Measurements from ENCODE around the gene SLC17A3.
A peak's percentile ranks its signal among the peaks of the same experiment; 100 is the strongest.

Gene SLC17A3

DNA sequence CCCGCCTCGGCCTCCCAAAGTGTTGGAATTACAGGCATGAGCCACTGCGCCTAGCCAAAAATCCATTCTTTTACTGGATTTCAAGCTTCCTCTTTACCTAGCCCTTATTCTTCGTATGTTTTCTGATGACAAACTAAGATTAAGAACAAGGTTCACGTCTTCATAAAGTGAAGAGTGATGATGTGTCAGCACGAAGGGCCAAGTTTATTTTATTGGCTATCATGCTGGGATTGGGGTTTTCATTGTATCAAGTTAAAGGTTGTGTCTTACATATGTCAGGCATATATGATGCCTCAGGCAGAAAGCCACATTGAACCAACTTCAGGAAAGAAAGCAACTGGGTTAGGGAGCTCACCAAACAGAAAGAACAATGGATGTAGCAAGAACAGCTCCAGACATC lies 19.7 kb upstream of the SLC17A3 start:
- no peaks in the 10 kb centered on the region for H3K9me3 ChIP-seq (replicated peaks; ENCODE audit: insufficient read depth, low read length)
- no peaks in the 10 kb centered on the region for H3K36me3 ChIP-seq (replicated peaks; ENCODE audit: insufficient read depth, low read length)
- H3K27ac ChIP-seq (ENCODE audit: low read length), result no peak overlapping the region
- no peak overlapping the region for H3K4me3 ChIP-seq (ENCODE audit: low read length)
- H3K9me2 ChIP-seq (replicated peaks; ENCODE audit: insufficient read depth, low read length), result no peaks in the 10 kb centered on the region
- H3K9ac ChIP-seq (ENCODE audit: low read length), result no peak overlapping the region
- TF ChIP-seq, protein P1, sequence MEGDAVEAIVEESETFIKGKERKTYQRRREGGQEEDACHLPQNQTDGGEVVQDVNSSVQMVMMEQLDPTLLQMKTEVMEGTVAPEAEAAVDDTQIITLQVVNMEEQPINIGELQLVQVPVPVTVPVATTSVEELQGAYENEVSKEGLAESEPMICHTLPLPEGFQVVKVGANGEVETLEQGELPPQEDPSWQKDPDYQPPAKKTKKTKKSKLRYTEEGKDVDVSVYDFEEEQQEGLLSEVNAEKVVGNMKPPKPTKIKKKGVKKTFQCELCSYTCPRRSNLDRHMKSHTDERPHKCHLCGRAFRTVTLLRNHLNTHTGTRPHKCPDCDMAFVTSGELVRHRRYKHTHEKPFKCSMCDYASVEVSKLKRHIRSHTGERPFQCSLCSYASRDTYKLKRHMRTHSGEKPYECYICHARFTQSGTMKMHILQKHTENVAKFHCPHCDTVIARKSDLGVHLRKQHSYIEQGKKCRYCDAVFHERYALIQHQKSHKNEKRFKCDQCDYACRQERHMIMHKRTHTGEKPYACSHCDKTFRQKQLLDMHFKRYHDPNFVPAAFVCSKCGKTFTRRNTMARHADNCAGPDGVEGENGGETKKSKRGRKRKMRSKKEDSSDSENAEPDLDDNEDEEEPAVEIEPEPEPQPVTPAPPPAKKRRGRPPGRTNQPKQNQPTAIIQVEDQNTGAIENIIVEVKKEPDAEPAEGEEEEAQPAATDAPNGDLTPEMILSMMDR (IDR thresholded peaks at IDR 0.05; ENCODE audit: low read length), result no peak
- TF ChIP-seq EZH2phosphoT487 (IDR thresholded peaks at IDR 0.05; ENCODE audit: low read length) (no peak), EZH2 (optimal IDR thresholded peaks at IDR 0.05; ENCODE audit: low read depth, low read length) (no peak)
- H3K4me2 ChIP-seq (ENCODE audit: low read depth, low read length), result no peak overlapping the region
- H3K27me3 ChIP-seq (replicated peaks; ENCODE audit: insufficient read depth, low read length), result no peaks in the 10 kb centered on the region
- no peak for DNase-seq
- no peaks in the 10 kb centered on the region for H3K79me2 ChIP-seq (ENCODE audit: low read length)
- H3K4me1 ChIP-seq (ENCODE audit: low read length), result no peaks in the 10 kb centered on the region
- no peak overlapping the region for H2AFZ ChIP-seq (ENCODE audit: low read length)
- H4K20me1 ChIP-seq (ENCODE audit: insufficient read depth, low read length), result no peaks in the 10 kb centered on the region
- no peaks in the 10 kb centered on the region for H3F3A ChIP-seq (ENCODE audit: insufficient read depth, low read length)

DNA sequence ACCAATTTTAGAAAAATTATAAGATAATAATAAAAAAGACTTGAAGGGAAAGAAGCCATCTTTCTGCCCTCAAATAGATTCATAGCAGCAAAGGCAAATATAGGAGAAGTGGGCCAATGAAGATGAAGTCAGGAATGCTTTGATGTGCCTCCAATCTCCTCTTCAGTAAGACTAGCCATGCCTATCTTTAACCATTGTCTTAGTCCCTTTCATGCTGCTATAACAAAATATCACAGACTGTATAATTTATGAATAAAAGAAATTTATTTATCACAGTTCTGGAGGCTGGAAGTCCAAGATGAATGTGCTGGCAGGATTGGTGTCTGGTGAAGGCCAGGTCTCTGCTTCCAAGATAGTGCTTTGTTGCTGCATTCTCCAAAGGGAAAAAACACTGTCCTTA lies 18.8 kb upstream of the SLC17A3 start:
- Histone ChIP-seq H3K27ac (ENCODE audit: low read length) (no peak overlapping the region), H4K20me1 (ENCODE audit: insufficient read depth, low read length) (no peaks in the 10 kb centered on the region), H3F3A (ENCODE audit: insufficient read depth, low read length) (no peaks in the 10 kb centered on the region), H3K36me3 (replicated peaks; ENCODE audit: insufficient read depth, low read length) (no peaks in the 10 kb centered on the region), H3K4me3 (ENCODE audit: low read length) (no peak overlapping the region), H3K4me2 (ENCODE audit: low read depth, low read length) (no peak overlapping the region), H3K4me1 (ENCODE audit: low read length) (no peaks in the 10 kb centered on the region), H3K9me2 (replicated peaks; ENCODE audit: insufficient read depth, low read length) (no peaks in the 10 kb centered on the region), H3K27me3 (replicated peaks; ENCODE audit: insufficient read depth, low read length) (no peaks in the 10 kb centered on the region), H2AFZ (ENCODE audit: low read length) (no peak overlapping the region), H3K9me3 (replicated peaks; ENCODE audit: insufficient read depth, low read length) (no peaks in the 10 kb centered on the region), H3K9ac (ENCODE audit: low read length) (no peak overlapping the region), H3K79me2 (ENCODE audit: low read length) (no peaks in the 10 kb centered on the region)
- DNase-seq, result no peak
- no peak for TF ChIP-seq EZH2 (optimal IDR thresholded peaks at IDR 0.05; ENCODE audit: low read depth, low read length)
- TF ChIP-seq, protein P1 (IDR thresholded peaks at IDR 0.05; ENCODE audit: low read length), result no peak
- no peak for TF ChIP-seq EZH2phosphoT487 (IDR thresholded peaks at IDR 0.05; ENCODE audit: low read length)

DNA sequence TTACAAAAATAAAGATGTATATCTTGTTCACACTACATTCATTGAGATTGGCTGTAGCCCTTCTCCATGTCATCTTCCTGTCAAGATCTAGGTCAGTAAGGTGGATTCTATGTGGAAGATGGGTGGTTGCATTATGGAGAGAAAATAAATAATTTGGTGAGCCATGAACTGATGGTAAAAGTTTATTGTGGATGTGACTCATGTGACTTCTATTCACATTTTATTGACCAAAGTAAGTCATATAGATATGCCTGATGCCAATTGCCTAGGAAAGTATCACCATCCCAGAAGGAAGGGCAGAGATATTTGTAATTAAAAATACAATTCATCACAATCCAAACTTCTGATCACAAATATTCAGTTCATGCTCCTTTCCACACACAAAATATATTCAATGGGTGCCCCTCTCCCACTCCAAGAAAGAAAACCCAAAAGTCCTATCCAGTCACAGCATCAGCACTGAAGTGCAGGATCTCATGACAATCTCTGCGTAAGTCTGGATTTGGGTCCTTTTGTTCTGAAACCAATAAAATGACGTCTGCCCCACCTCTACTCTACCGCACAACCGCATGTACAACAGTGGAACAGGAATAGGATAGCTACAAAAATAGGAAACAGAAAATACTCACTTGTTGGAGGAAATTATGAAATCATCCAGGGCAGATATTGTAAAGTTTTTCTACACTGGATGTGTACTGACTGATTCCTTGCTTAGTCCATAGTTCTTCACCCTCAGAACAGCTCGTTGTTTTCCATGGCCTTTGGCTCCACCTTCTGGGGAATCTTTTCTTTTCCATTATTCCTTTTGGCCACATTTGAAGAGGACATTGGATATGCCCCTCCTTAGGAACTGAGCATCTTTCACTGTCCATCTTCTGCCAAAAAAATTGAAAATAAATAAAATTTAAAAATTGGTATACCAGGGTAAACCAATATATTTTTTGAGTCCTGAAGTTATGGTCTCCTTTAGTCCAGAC lies 16.1 kb upstream of the SLC17A3 start:
- Histone ChIP-seq H3K9me3 (replicated peaks; ENCODE audit: insufficient read depth, low read length) (no peaks in the 10 kb centered on the region), H3K36me3 (replicated peaks; ENCODE audit: insufficient read depth, low read length) (no peaks in the 10 kb centered on the region), H3K4me1 (ENCODE audit: low read length) (no peaks in the 10 kb centered on the region), H3K4me3 (ENCODE audit: low read length) (no peak overlapping the region), H3K9ac (ENCODE audit: low read length) (no peak overlapping the region), H3K27ac (ENCODE audit: low read length) (no peak overlapping the region), H3K9me2 (replicated peaks; ENCODE audit: insufficient read depth, low read length) (no peaks in the 10 kb centered on the region), H4K20me1 (ENCODE audit: insufficient read depth, low read length) (no peaks in the 10 kb centered on the region), H3K79me2 (ENCODE audit: low read length) (no peaks in the 10 kb centered on the region), H3F3A (ENCODE audit: insufficient read depth, low read length) (no peaks in the 10 kb centered on the region), H2AFZ (ENCODE audit: low read length) (no peak overlapping the region), H3K27me3 (replicated peaks; ENCODE audit: insufficient read depth, low read length) (no peaks in the 10 kb centered on the region), H3K4me2 (ENCODE audit: low read depth, low read length) (no peak overlapping the region)
- TF ChIP-seq EZH2phosphoT487 (IDR thresholded peaks at IDR 0.05; ENCODE audit: low read length) (no peak), EZH2 (optimal IDR thresholded peaks at IDR 0.05; ENCODE audit: low read depth, low read length) (no peak)
- TF ChIP-seq, protein P1 (IDR thresholded peaks at IDR 0.05; ENCODE audit: low read length), result peak; percentile 33
- peak; percentile 26 for DNase-seq

Measured in MM.1S (cell line).